ENCODE data around the gene TSHR. TPM values are rescaled to one million over a fixed set of nuclear protein-coding genes. Genes with fewer than 3 reads are reported as not detected.

Gene TSHR
- total RNA-seq, 1 donor from 2014 or later, result not detected

- peaks cover 2% of the 10 kb centered on the region for H3K4me1 Mint-ChIP-seq (ENCODE audit: low read depth)
- DNase-seq (ENCODE audit: low spot score, unreplicated experiment), result no peak
- H3K27ac Mint-ChIP-seq, result no peak overlapping the region
- H3K9me3 Mint-ChIP-seq (ENCODE audit: low read depth), result no peaks in the 10 kb centered on the region
- H3K36me3 Mint-ChIP-seq (ENCODE audit: insufficient read depth), result no peaks in the 10 kb centered on the region
- TF ChIP-seq CTCF (IDR thresholded peaks at IDR 0.05; ENCODE audit: unreplicated experiment), result no peak
- no peak overlapping the region for H3K4me3 Mint-ChIP-seq (ENCODE audit: low read depth)
- H3K27me3 Mint-ChIP-seq, result peaks cover 11% of the 10 kb centered on the region
Observed at GRCh38 chr14:80974679-80975078, 19.3 kb downstream of the TSHR start.

- H3K4me1 Mint-ChIP-seq (ENCODE audit: low read depth), result peaks cover 2% of the 10 kb centered on the region
- peak; percentile 15 for TF ChIP-seq CTCF (IDR thresholded peaks at IDR 0.05; ENCODE audit: unreplicated experiment)
- no peaks in the 10 kb centered on the region for H3K36me3 Mint-ChIP-seq (ENCODE audit: insufficient read depth)
- H3K4me3 Mint-ChIP-seq (ENCODE audit: low read depth), result no peak overlapping the region
- DNase-seq (ENCODE audit: low spot score, unreplicated experiment), result no peak
- H3K27ac Mint-ChIP-seq, result no peak overlapping the region
- H3K27me3 Mint-ChIP-seq, result peaks cover 11% of the 10 kb centered on the region
- H3K9me3 Mint-ChIP-seq (ENCODE audit: low read depth), result no peaks in the 10 kb centered on the region
Observed at GRCh38 chr14:80977221-80977620, 21.8 kb downstream of the TSHR start.

- Mint-ChIP-seq H3K4me1 (ENCODE audit: low read depth) (peaks cover 2% of the 10 kb centered on the region), H3K27me3 (peaks cover 10% of the 10 kb centered on the region), H3K9me3 (ENCODE audit: low read depth) (no peaks in the 10 kb centered on the region), H3K4me3 (ENCODE audit: low read depth) (no peak overlapping the region), H3K36me3 (ENCODE audit: insufficient read depth) (no peaks in the 10 kb centered on the region), H3K27ac (no peak overlapping the region)
- no peak for TF ChIP-seq CTCF (IDR thresholded peaks at IDR 0.05; ENCODE audit: unreplicated experiment)
- no peak for DNase-seq (ENCODE audit: low spot score, unreplicated experiment)
Observed at GRCh38 chr14:80978403-80978802, 23.0 kb downstream of the TSHR start.

GRCh38 chr14:80979951-80980350 lies 24.5 kb downstream of the TSHR start:
- H3K27ac Mint-ChIP-seq, result no peak overlapping the region
- TF ChIP-seq CTCF (IDR thresholded peaks at IDR 0.05; ENCODE audit: unreplicated experiment), result no peak
- H3K4me1 Mint-ChIP-seq (ENCODE audit: low read depth), result no peaks in the 10 kb centered on the region
- H3K4me3 Mint-ChIP-seq (ENCODE audit: low read depth), result no peak overlapping the region
- no peaks in the 10 kb centered on the region for H3K36me3 Mint-ChIP-seq (ENCODE audit: insufficient read depth)
- no peaks in the 10 kb centered on the region for H3K9me3 Mint-ChIP-seq (ENCODE audit: low read depth)
- no peak for DNase-seq (ENCODE audit: low spot score, unreplicated experiment)
- H3K27me3 Mint-ChIP-seq, result peaks cover 7% of the 10 kb centered on the region

- Mint-ChIP-seq H3K27me3 (peaks cover 3% of the 10 kb centered on the region), H3K9me3 (ENCODE audit: low read depth) (no peaks in the 10 kb centered on the region), H3K27ac (no peak overlapping the region), H3K36me3 (ENCODE audit: insufficient read depth) (no peaks in the 10 kb centered on the region), H3K4me3 (ENCODE audit: low read depth) (no peak overlapping the region), H3K4me1 (ENCODE audit: low read depth) (no peaks in the 10 kb centered on the region)
- no peak for DNase-seq (ENCODE audit: low spot score, unreplicated experiment)
- TF ChIP-seq CTCF (IDR thresholded peaks at IDR 0.05; ENCODE audit: unreplicated experiment), result no peak
Observed at GRCh38 chr14:80981156-80981555, 25.7 kb downstream of the TSHR start.
